ENCODE data around the gene CLPSL1.

CLPSL1 gene

DNA sequence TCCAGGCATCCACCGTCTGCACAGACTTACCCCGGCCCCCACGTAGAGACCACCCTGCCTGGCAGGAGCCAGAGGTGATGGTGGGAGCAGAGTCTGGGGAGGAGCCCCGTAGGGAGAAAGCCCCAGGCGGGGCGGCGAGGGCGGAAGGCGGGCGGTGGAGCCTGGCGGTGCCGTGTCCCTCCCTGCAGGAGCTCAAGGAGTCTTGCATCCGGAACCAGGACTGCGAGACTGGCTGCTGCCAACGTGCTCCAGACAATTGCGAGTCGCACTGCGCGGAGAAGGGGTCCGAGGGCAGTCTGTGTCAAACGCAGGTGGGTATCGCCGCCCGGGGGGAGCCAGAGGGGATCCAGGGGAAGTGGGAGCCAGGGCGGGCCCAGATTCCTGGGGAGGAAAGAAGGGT is 6.0 kb downstream of the CLPSL1 start:
- FAIRE-seq (no peak), DNase-seq (ENCODE audit: insufficient read length) (no peak)
- TF ChIP-seq POLR2A (IDR thresholded peaks at IDR 0.05; ENCODE audit: low read depth, low read length) (no peak), TAF1 (IDR thresholded peaks at IDR 0.05; ENCODE audit: borderline replicate concordance, low read depth, low read length) (no peak), POLR2AphosphoS5 (IDR thresholded peaks at IDR 0.05; ENCODE audit: low read depth, low read length) (no peak)

- DNase-seq (ENCODE audit: insufficient read length) (no peak), FAIRE-seq (no peak)
- no peak for TF ChIP-seq POLR2A (IDR thresholded peaks at IDR 0.05; ENCODE audit: low read depth, low read length)
- no peak for TF ChIP-seq TAF1 (IDR thresholded peaks at IDR 0.05; ENCODE audit: borderline replicate concordance, low read depth, low read length)
- no peak for TF ChIP-seq POLR2AphosphoS5 (IDR thresholded peaks at IDR 0.05; ENCODE audit: low read depth, low read length)
Measured at GRCh38 chr6:35787266-35788218, 6.7 kb downstream of the CLPSL1 start.

DNA sequence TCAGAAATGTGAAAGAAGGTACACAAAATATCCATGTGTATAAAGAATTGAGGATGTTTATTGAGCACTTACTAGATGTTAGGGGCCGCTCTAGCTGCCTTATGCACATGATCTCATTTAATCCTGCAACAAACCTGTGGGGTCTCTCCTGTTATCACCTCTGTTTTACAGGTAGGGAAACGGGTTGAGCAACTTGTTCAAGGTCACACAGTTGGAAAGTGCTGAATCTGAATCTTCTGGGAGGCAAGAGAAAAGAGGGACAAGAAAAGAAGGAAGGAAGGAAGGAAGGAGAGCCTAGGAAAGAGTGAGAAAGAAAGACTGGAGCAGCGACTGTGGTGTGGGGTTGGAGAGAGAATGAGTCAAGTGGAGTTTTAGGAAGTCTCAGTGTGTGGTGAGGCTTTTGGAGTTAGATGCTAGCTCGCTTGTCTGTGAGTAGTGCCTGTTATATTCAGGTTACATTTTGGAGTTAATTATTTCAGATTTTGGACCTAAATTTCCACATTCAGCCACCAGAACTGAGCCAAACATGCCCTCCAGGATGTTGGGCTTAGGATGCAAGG is 7.7 kb downstream of the CLPSL1 start:
- TF ChIP-seq POLR2A (IDR thresholded peaks at IDR 0.05; ENCODE audit: low read depth, low read length) (no peak), TAF1 (IDR thresholded peaks at IDR 0.05; ENCODE audit: borderline replicate concordance, low read depth, low read length) (no peak), POLR2AphosphoS5 (IDR thresholded peaks at IDR 0.05; ENCODE audit: low read depth, low read length) (no peak)
- FAIRE-seq (no peak), DNase-seq (ENCODE audit: insufficient read length) (no peak)

DNA sequence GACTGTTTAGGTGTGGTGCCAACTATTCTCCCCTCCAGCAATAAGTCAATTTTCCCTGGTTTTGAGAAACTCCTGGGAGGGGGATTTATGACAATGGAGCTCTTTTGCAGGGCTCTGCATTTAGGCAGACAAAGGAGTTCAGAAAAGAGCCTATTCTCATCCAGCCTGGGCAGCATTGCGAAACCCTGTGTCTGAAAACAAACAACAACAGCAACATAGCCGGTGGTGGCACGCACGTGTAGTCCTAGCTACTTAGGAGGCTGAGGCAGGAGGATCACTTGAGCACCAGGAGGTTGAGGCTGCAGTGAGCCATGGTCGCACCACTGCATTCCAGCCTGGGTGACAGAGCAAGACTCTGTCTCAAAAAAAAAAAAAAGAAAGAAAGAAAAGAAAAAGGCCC is 9.9 kb downstream of the CLPSL1 start:
- DNase-seq (ENCODE audit: insufficient read length) (no peak), FAIRE-seq (no peak)
- TF ChIP-seq POLR2A (IDR thresholded peaks at IDR 0.05; ENCODE audit: low read depth, low read length), result no peak
- no peak for TF ChIP-seq POLR2AphosphoS5 (IDR thresholded peaks at IDR 0.05; ENCODE audit: low read depth, low read length)
- TF ChIP-seq TAF1 (IDR thresholded peaks at IDR 0.05; ENCODE audit: borderline replicate concordance, low read depth, low read length), result no peak

GRCh38 chr6:35794536-35795452 is 14.0 kb downstream of the CLPSL1 start:
- TF ChIP-seq POLR2A (IDR thresholded peaks at IDR 0.05; ENCODE audit: low read depth, low read length) (no peak), TAF1 (IDR thresholded peaks at IDR 0.05; ENCODE audit: borderline replicate concordance, low read depth, low read length) (no peak), POLR2AphosphoS5 (IDR thresholded peaks at IDR 0.05; ENCODE audit: low read depth, low read length) (no peak)
- no peak for DNase-seq (ENCODE audit: insufficient read length)
- FAIRE-seq, result no peak

DNA sequence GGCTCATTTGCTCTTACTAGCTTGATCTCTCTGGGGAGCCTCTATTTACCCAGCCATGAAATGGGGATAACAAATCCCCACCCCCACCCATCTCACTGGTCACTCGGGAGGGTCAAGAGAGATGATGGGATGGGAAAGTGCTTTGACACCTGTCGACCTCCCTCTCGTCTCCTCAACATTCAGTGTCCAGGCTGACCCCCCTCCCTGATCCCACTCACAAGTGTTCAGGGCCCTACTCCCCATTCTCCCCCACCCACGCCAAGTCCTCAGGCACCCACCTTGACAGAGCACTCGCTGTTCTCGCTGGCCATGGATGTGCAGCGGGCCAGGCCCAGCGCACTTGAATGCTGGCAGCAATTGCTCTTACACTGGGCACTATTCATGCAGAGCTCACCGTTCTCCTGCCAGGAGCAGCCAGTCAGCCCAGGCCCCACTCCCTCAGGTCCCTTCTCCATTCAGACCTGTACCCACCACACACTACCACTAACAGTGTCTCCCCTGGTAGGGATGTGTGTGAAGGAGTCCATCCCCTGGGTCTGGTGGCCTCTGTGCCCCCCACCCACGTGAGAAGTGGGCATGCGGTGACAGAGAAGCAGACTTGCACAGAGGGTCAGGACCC is 14.7 kb downstream of the CLPSL1 start:
- TF ChIP-seq TAF1 (IDR thresholded peaks at IDR 0.05; ENCODE audit: borderline replicate concordance, low read depth, low read length), result no peak
- no peak for TF ChIP-seq POLR2A (IDR thresholded peaks at IDR 0.05; ENCODE audit: low read depth, low read length)
- TF ChIP-seq POLR2AphosphoS5 (IDR thresholded peaks at IDR 0.05; ENCODE audit: low read depth, low read length), result no peak
- DNase-seq (ENCODE audit: insufficient read length) (no peak), FAIRE-seq (no peak)

DNA sequence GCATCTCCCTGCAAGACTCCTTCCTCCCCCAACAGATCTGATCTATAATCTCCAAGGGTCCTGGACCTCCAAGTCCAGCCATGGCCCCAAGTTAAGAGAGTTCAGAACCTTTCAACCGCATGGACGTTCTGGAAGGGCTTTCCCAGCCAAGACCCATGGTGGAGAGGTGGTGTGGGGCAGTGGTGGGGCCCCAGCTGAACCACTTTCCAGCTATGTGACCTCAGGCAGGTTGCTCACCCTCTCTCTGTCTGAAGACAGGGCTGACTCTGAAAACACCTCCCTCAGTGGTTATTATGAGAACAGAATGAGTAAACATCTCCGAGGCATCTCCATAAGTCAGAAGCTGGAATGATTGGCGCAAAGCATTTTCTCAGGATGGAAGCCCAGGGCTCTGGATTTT is 15.4 kb downstream of the CLPSL1 start:
- TF ChIP-seq POLR2AphosphoS5 (IDR thresholded peaks at IDR 0.05; ENCODE audit: low read depth, low read length) (no peak), TAF1 (IDR thresholded peaks at IDR 0.05; ENCODE audit: borderline replicate concordance, low read depth, low read length) (no peak), POLR2A (IDR thresholded peaks at IDR 0.05; ENCODE audit: low read depth, low read length) (no peak)
- no peak for FAIRE-seq
- no peak for DNase-seq (ENCODE audit: insufficient read length)

DNA sequence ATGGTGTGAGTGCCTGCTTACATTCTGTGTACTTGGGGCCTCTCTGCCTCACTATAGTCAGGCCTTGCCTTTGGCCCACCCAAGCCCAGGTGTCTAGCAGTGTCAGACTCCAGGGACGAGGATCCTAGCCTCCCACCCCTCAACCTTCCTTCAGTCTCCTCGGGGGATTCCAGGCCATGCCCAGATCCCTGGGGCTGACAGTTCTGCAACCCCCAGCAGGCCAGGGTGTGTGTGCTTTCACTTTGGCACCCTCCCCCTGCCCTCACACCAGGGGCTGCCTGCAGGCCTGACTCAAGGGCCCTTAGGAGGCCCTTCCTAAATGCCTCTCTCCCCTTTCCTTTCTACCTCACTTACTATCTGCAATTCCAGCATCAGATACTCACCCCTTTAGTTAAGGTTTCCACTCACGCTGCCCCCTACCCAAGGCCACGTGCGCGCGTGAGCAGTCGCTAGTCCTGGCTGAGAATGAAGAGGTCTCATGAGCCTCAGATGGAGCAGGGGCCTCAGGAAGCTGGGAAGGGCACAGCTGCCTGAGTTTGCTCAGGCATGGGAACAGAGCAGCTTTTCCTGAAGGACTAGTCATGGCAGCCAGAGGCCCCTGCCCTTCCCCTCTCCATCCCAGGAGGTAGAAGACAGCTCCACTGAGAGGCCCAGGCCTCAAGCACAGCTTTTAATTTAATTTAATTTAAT is 17.2 kb downstream of the CLPSL1 start:
- FAIRE-seq, result no peak
- no peak for DNase-seq (ENCODE audit: insufficient read length)
- TF ChIP-seq TAF1 (IDR thresholded peaks at IDR 0.05; ENCODE audit: borderline replicate concordance, low read depth, low read length), result no peak
- TF ChIP-seq POLR2AphosphoS5 (IDR thresholded peaks at IDR 0.05; ENCODE audit: low read depth, low read length), result no peak
- TF ChIP-seq POLR2A (IDR thresholded peaks at IDR 0.05; ENCODE audit: low read depth, low read length), result no peak

GRCh38 chr6:35798706-35799105 is 17.9 kb downstream of the CLPSL1 start:
- DNase-seq (ENCODE audit: insufficient read length), result no peak
- FAIRE-seq, result no peak
- no peak for TF ChIP-seq TAF1 (IDR thresholded peaks at IDR 0.05; ENCODE audit: borderline replicate concordance, low read depth, low read length)
- no peak for TF ChIP-seq POLR2AphosphoS5 (IDR thresholded peaks at IDR 0.05; ENCODE audit: low read depth, low read length)
- no peak for TF ChIP-seq POLR2A (IDR thresholded peaks at IDR 0.05; ENCODE audit: low read depth, low read length)

GRCh38 chr6:35801148-35801547 is 20.3 kb downstream of the CLPSL1 start:
- TF ChIP-seq POLR2AphosphoS5 (IDR thresholded peaks at IDR 0.05; ENCODE audit: low read depth, low read length) (no peak), POLR2A (IDR thresholded peaks at IDR 0.05; ENCODE audit: low read depth, low read length) (no peak), TAF1 (IDR thresholded peaks at IDR 0.05; ENCODE audit: borderline replicate concordance, low read depth, low read length) (no peak)
- DNase-seq (ENCODE audit: insufficient read length), result no peak
- peak; percentile 27 for FAIRE-seq

All from GM12892 (cell line).